Neural cell (in vitro differentiated cells): ENCODE results near the gene APOBEC2. TPM values are rescaled to one million over a fixed set of nuclear protein-coding genes. Genes with fewer than 3 reads are reported as not detected.

Experiments
- H2AFZ ChIP-seq: fragments of 200-600, 300-800 bp; sonication (generic), shearing (Covaris generic); 2 replicates; pipeline ENCODE4 v1.6.0; 2014; ENCODE audit warnings: low read depth, mild to moderate bottlenecking, antibody characterized with exemption, low read length, moderate library complexity
- H3F3A ChIP-seq: fragments of 200-600 bp; shearing (Covaris generic); 2 replicates; pipeline ENCODE4 v1.6.1; 2016; ENCODE audit warnings: mild to moderate bottlenecking, moderate library complexity, mixed read lengths, antibody characterized with exemption, low read length; ENCODE audit not compliant: insufficient read depth, poor library complexity, severe bottlenecking
- H3K27ac ChIP-seq: fragments of 200-600, 300-800 bp; sonication (generic), shearing (Covaris generic); 2 replicates; pipeline ENCODE4 v1.5.1; 2014; ENCODE audit warnings: mild to moderate bottlenecking, low read length, moderate library complexity
- H3K27me3 ChIP-seq: fragments of 300-800, 200-600 bp; sonication (generic), shearing (Covaris generic); 2 replicates; pipeline ENCODE4 v1.6.0; 2014; ENCODE audit warnings: mild to moderate bottlenecking, low read depth, low read length, moderate library complexity; ENCODE audit not compliant: insufficient read depth
- H3K36me3 ChIP-seq: fragments of 300-800, 200-600 bp; sonication (generic), shearing (Covaris generic); 2 replicates; pipeline ENCODE4 v1.5.1; 2014; ENCODE audit warnings: mild to moderate bottlenecking, antibody characterized with exemption, low read length, moderate library complexity; ENCODE audit not compliant: insufficient read depth
- H3K4me2 ChIP-seq: fragments of 300-800, 200-600 bp; sonication (generic), shearing (Covaris generic); 2 replicates; pipeline ENCODE4 v1.6.0; 2014; ENCODE audit warnings: mild to moderate bottlenecking, low read length
- H3K4me3 ChIP-seq: fragments of 300-800, 200-600 bp; sonication (generic), shearing (Covaris generic); 2 replicates; pipeline ENCODE4 v1.5.1; 2014; ENCODE audit warnings: mild to moderate bottlenecking, low read length, moderate library complexity
- H3K79me2 ChIP-seq: fragments of 200-600 bp; shearing (Covaris generic); replicated peaks from 2 replicates; pipeline ENCODE4 v1.6.0; 2014; ENCODE audit warnings: mild to moderate bottlenecking, low read length, moderate library complexity; ENCODE audit not compliant: insufficient read depth
- H3K9ac ChIP-seq: fragments of 300-800, 200-600 bp; sonication (generic), shearing (Covaris generic); 2 replicates; pipeline ENCODE4 v1.6.1; 2016; ENCODE audit warnings: mild to moderate bottlenecking, low read length, mixed read lengths
- H3K9me2 ChIP-seq: fragments of 200-600 bp; shearing (Covaris generic); 2 replicates; pipeline ENCODE4 v1.6.1; 2016; ENCODE audit warnings: mild to moderate bottlenecking, low read length, mixed read lengths; ENCODE audit not compliant: insufficient read depth
- H3K9me3 ChIP-seq: fragments of 200-600, 300-800 bp; sonication (generic), shearing (Covaris generic); 2 replicates; pipeline ENCODE4 v1.6.1; 2016; ENCODE audit warnings: mild to moderate bottlenecking, mixed run types, low read length, moderate library complexity, mixed read lengths
- H4K20me1 ChIP-seq: fragments of 200-600 bp; shearing (Covaris generic); 2 replicates; pipeline ENCODE4 v1.6.1; 2016; ENCODE audit warnings: mild to moderate bottlenecking, mixed run types; ENCODE audit not compliant: insufficient read depth
- CTCF ChIP-seq: fragments of 450-650 bp; IDR thresholded peaks from 2 replicates; pipeline ENCODE4 v1.5.1; 2014; ENCODE audit warnings: antibody characterized with exemption, mild to moderate bottlenecking, moderate library complexity; ENCODE audit not compliant: poor library complexity, severe bottlenecking
- EP300 ChIP-seq: fragments of 450-650 bp; conservative IDR thresholded peaks from 2 replicates; pipeline ENCODE4 v1.6.1; 2014; ENCODE audit warnings: antibody characterized with exemption, mild to moderate bottlenecking, moderate library complexity; ENCODE audit not compliant: poor library complexity, severe bottlenecking
- EZH2 ChIP-seq: fragments of 200-600, 300-800 bp; shearing (Covaris generic), sonication (generic); IDR thresholded peaks from 2 replicates; pipeline ENCODE4 v1.6.1; 2014; ENCODE audit warnings: antibody characterized with exemption, low read length, borderline replicate concordance, mild to moderate bottlenecking; ENCODE audit not compliant: insufficient read depth, poor library complexity, severe bottlenecking
- MXI1 ChIP-seq: fragments of 450-650 bp; conservative IDR thresholded peaks from 2 replicates; pipeline ENCODE4 v1.6.1; 2014; ENCODE audit warnings: antibody characterized with exemption, mild to moderate bottlenecking; ENCODE audit not compliant: poor library complexity, severe bottlenecking
- POLR2AphosphoS5 ChIP-seq: IDR thresholded peaks from 2 replicates; pipeline ENCODE4 v1.6.1; 2012
- RAD21 ChIP-seq: fragments of 450-650 bp; conservative IDR thresholded peaks from 2 replicates; pipeline ENCODE4 v1.6.1; 2014; ENCODE audit warnings: antibody characterized with exemption, mild to moderate bottlenecking, moderate library complexity
- REST ChIP-seq: IDR thresholded peaks from 2 replicates; pipeline ENCODE4 v1.6.1; 2012; ENCODE audit warnings: borderline replicate concordance
- SMC3 ChIP-seq: fragments of 450-650 bp; conservative IDR thresholded peaks from 2 replicates; pipeline ENCODE4 v1.6.1; 2014; ENCODE audit warnings: antibody characterized with exemption, mild to moderate bottlenecking, moderate library complexity; ENCODE audit not compliant: poor library complexity
- TAF1 ChIP-seq: IDR thresholded peaks from 2 replicates; pipeline ENCODE4 v1.6.1; 2012; ENCODE audit warnings: low read depth
- polyA plus RNA-seq: library from polyadenylated mRNA; depleted of rRNA; stranded (reverse); fragments of >200 nt; gene quantifications from 2 replicates; pipeline ENCODE4 v1.2.3, GENCODE V29; 2014

Gene APOBEC2
- polyA plus RNA-seq, 1 donor from 2014 or later, result not detected

- Histone ChIP-seq H3K36me3 (no peaks in the 10 kb centered on the region), H3K9ac (no peak overlapping the region), H3K27me3 (no peaks in the 10 kb centered on the region), H3K9me2 (no peaks in the 10 kb centered on the region), H3K4me2 (no peak overlapping the region), H4K20me1 (no peaks in the 10 kb centered on the region), H3K4me3 (no peak overlapping the region), H3K9me3 (no peaks in the 10 kb centered on the region), H3K27ac (no peak overlapping the region), H3F3A (no peaks in the 10 kb centered on the region), H3K79me2 (no peaks in the 10 kb centered on the region), H2AFZ (no peak overlapping the region)
- TF ChIP-seq SMC3 (no peak), EP300 (no peak), EZH2 (no peak), CTCF (no peak), REST (no peak)
Observed at GRCh38 chr6:41064841-41065240, 11.8 kb downstream of the APOBEC2 start.

GRCh38 chr6:41065550-41066026 lies 12.6 kb downstream of the APOBEC2 start:
- Histone ChIP-seq H3K79me2 (no peaks in the 10 kb centered on the region), H3K4me2 (no peak overlapping the region), H3K9ac (no peak overlapping the region), H3K27ac (no peak overlapping the region), H3K27me3 (no peaks in the 10 kb centered on the region), H3K4me3 (no peak overlapping the region), H2AFZ (no peak overlapping the region), H4K20me1 (no peaks in the 10 kb centered on the region), H3K36me3 (no peaks in the 10 kb centered on the region), H3F3A (no peaks in the 10 kb centered on the region), H3K9me3 (no peaks in the 10 kb centered on the region), H3K9me2 (no peaks in the 10 kb centered on the region)
- TF ChIP-seq RAD21 (no peak), CTCF (no peak), MXI1 (no peak), EZH2 (no peak), SMC3 (no peak), POLR2AphosphoS5 (no peak), EP300 (no peak), REST (no peak), TAF1 (no peak)
